GM03348 (cell line): ENCODE results near the gene MYPN.
A peak's percentile ranks its signal among the peaks of the same experiment; 100 is the strongest.
"Not testable (repeated sequence)": the region's sequence is repeated elsewhere in the genome, so short reads cannot be mapped to it uniquely, and the experiment has no call there.

Experiments
- DNase-seq: peaks from one replicate; pipeline ENCODE4 v3.0.0; 2012; ENCODE audit warnings: low spot score

The MYPN gene

GRCh38 chr10:68231106-68231816, 122.0 kb downstream of the MYPN start:
- peak; percentile 98 for DNase-seq

DNA sequence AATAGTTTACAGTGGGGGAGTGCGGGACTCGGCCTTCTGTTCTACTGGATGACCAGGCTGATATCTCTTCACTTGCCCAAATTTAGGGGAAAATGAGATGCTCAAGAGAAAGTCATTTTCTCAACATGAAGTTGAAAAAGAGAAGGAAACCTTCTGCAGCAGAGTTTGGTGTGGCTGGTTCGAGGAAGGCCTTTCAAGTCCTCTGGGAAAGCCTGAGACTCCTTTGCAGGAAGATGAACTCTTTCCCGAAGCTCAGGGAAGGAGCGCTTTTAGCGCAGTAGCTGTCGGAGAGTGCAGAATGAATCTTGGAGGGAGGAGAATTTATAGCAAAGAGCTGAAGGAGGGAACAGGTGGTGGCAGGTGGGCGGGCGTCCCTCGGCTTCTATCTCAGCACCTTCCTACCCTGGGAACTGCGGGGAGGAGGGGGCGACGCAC, 122.5 kb downstream of the MYPN start, which contains the start of gene ATOH7:
Gene ATOH7 (minus strand): TSS at position 297 of the 435 bp plus-strand sequence. CDS start 436 bp downstream, outside the sequence.
- no peak for DNase-seq

GRCh38 chr10:68233046-68233445, 123.8 kb downstream of the MYPN start:
- no peak for DNase-seq

DNA sequence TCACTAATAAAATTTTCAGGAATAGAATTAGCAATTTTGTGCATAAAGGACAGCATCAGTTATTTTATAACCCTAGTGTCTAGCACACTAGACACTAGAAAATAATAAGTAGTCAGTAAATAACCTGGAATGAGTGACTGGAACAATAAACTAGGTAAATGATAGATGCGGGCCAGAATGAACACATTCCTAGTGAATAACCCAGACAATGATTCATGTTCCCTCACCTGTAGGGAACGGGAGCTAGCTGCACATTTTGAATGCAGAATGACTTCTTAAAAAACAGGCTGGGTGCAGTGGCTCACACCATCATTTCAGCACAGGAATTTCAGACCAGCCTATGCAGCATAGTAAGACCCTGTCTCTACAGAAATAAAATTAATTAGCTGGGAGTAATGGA, 125.8 kb downstream of the MYPN start:
- no peak for DNase-seq

- no peak for DNase-seq
Observed at GRCh38 chr10:68235581-68235980, 126.3 kb downstream of the MYPN start.

DNA sequence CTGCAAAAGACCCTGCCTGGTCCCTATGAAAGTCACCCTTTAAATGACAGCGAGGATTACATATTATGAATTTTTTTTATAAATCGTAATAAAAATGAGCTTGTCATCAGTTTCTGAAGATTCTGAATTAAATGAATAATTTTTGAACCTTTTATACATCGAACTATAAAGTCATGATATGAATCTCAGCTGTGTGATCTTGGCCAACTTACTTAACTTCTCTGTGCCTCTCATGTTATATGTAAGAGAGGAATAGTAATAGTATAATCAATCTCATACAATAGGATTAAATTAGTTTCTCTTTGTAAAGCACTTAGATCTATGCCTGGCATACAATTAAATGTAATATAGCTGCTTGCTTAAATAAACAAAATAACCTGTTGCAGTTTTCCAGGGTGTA, 127.9 kb downstream of the MYPN start:
- DNase-seq = no peak

DNA sequence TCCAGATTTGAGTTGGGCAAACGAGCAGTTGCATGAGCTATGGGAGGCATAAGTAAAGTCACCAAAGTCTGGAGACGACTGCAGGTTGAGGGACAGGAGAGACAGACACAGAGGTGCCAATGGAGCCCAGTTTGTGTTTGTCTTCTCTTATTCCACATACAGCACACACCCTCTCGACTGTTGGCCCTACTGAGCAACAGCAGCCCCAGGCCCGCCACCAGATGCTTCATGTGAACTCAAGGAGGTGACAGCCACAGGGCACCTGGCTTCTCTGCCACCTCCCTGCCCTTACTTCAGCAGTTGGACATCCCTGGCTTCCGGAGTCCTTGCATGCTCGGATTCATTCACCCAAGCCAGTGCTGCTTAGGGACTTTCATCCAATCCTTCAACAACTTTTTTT, 129.1 kb downstream of the MYPN start:
- no peak for DNase-seq

GRCh38 chr10:68239069-68239468, 129.8 kb downstream of the MYPN start:
- no peak for DNase-seq

DNA sequence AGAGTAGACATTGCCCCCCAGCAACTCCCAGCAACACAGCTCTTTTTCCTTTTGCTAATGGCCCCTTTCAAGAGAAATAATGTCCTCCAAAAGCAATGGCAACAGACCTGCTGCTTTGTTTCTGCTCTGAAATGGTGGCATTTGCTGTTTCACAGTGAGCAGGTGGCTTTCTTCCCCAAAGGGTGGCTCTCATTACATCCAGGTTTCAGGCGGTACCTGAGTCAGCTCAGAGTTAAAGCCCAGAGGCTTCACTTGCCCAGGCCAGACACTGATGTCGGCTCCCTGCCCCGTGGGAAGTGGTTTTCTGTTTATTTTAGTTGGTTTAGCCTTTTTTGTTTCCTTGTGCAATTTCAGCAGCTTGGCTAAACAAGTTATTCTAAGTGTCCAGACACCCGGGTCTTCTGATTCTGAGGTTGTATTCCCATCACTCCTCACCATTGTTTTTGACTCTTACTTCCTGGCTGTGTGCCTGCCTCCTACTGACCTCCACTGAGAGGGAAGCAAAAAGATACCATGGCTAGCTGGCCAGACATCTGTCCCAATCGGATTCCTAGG, 130.4 kb downstream of the MYPN start:
- no peak for DNase-seq

- no peak for DNase-seq
Observed at GRCh38 chr10:68242051-68242450, 132.8 kb downstream of the MYPN start.

GRCh38 chr10:68246397-68246796, 137.1 kb downstream of the MYPN start:
- not testable (repeated sequence) for DNase-seq

GRCh38 chr10:68247931-68248330, 138.6 kb downstream of the MYPN start:
- no peak for DNase-seq

- no peak for DNase-seq
Observed at GRCh38 chr10:68249297-68249696, 140.0 kb downstream of the MYPN start.

DNA sequence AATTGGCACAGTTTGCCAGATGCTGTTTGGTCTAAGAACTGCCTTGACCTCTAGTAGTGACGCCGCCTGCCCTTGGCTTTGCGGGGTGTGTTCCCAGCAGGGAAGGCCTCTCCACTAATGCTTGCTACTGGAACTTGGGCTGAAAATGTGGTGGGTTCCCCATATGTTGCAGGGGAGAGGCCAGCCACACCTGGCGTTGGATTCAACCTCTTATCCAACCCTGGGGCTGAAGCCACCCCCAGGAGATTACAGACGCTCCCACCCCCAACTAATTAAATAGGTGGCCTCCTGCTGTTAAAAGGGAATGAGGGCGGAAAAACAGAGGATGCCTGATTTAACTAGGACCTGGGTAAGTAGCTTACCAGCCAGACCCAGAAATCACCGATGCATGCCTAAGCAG, 141.9 kb downstream of the MYPN start:
- DNase-seq = no peak

GRCh38 chr10:68251625-68252495, 142.6 kb downstream of the MYPN start:
- no peak for DNase-seq

DNA sequence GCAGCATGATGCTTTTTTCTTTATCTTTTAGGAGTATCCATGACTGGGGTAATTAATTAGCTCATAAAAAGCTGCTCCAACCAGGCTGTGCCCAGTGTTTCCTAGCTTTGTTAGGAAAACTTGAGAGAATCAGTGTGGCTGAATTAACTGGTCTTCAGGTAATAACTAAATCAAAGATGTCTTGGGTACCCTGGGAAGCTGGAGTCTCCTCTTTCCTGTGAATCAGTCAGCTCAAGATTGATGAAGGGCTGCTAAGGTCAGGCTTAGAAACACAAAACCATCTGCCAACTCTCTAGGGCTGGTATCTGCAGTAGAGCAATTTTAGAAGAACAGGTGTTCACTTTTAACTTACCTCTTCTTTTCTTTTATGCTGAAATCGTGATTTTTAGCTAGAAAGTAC, 144.1 kb downstream of the MYPN start:
- no peak for DNase-seq

DNA sequence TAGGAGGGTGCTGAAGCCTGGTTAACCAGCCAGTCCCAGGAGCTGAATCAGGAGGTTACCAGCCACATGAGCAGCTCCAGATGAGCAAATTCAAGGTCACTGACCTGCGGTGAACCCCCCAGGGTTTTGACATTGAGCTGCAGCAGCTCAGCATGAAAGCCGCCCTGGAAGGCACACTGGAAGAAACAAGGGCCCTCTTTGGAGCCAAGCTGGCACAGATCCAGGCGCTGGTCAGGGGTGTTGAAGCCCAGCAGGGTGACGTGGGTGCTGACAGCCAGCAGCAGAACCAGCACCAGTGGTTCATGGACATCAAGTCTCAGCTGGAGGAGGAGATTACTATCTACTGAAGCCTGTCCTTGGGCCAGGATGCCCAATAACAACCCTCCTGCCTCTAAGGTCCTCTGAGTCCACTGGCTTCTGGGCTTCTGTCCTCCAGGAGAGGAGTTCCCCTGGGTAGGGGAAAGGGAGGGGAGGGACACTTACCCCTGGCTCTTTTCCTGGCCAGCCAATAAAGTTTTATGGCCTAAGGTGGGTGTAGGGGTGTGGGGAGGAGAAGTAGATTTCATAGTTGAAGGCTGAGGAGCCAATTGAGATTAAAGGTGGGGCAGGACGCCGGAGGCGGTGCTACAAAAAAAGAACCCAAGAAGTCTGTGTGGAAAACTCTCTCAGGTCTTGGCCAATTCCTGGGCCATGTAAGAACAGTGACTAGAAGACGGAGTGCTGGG, 152.0 kb downstream of the MYPN start:
- no peak for DNase-seq
